Skeletal muscle tissue (tissue), 4 donors: ENCODE measurements around the gene SNAPC2. TPM values are rescaled to one million over a fixed set of nuclear protein-coding genes. Genes with fewer than 3 reads are reported as not detected.

ENCODE experiments used
- H3K27ac ChIP-seq: one replicate; pipeline ENCODE4 v1.7.0; 2013; ENCODE audit warnings: mild to moderate bottlenecking, low read depth, low read length, inconsistent platforms
- H3K27me3 ChIP-seq, 3 donors: one replicate each; pipeline ENCODE4 v1.7.0; 2013; ENCODE audit warnings: low read length in 3 of 3; ENCODE audit not compliant: control insufficient read depth in 3 of 3, insufficient read depth in 3 of 3
- H3K36me3 ChIP-seq, 3 donors: one replicate each; pipeline ENCODE4 v1.7.0; 2013; ENCODE audit warnings: low read length in 3 of 3; ENCODE audit not compliant: control insufficient read depth in 3 of 3, insufficient read depth in 3 of 3
- H3K4me1 ChIP-seq, 3 donors: one replicate each; pipeline ENCODE4 v1.7.0; 2013; ENCODE audit warnings: low read length in 3 of 3, mild to moderate bottlenecking in 3 of 3; ENCODE audit not compliant: control insufficient read depth in 3 of 3, insufficient read depth in 3 of 3
- H3K4me3 ChIP-seq, 3 donors: one replicate each; pipeline ENCODE4 v1.7.0; 2013; ENCODE audit warnings: low read length in 3 of 3
- H3K9ac ChIP-seq, 3 donors: one replicate each; pipeline ENCODE4 v1.7.0; 2013; ENCODE audit warnings: low read length in 3 of 3, mild to moderate bottlenecking in 3 of 3, moderate library complexity in 2 of 3, low read depth in 1 of 3
- H3K9me3 ChIP-seq, 3 donors: one replicate each; pipeline ENCODE4 v1.7.0; 2013; ENCODE audit warnings: low read length in 3 of 3; ENCODE audit not compliant: control insufficient read depth in 3 of 3
- total RNA-seq: library from RNA; depleted of rRNA; stranded (reverse); fragments of >200 nt; gene quantifications from one replicate; pipeline ENCODE4 v1.2.3, GENCODE V29; 2014
- donor health status: Osteomylitis.

Gene SNAPC2
- total RNA-seq: 6.3 TPM

DNA sequence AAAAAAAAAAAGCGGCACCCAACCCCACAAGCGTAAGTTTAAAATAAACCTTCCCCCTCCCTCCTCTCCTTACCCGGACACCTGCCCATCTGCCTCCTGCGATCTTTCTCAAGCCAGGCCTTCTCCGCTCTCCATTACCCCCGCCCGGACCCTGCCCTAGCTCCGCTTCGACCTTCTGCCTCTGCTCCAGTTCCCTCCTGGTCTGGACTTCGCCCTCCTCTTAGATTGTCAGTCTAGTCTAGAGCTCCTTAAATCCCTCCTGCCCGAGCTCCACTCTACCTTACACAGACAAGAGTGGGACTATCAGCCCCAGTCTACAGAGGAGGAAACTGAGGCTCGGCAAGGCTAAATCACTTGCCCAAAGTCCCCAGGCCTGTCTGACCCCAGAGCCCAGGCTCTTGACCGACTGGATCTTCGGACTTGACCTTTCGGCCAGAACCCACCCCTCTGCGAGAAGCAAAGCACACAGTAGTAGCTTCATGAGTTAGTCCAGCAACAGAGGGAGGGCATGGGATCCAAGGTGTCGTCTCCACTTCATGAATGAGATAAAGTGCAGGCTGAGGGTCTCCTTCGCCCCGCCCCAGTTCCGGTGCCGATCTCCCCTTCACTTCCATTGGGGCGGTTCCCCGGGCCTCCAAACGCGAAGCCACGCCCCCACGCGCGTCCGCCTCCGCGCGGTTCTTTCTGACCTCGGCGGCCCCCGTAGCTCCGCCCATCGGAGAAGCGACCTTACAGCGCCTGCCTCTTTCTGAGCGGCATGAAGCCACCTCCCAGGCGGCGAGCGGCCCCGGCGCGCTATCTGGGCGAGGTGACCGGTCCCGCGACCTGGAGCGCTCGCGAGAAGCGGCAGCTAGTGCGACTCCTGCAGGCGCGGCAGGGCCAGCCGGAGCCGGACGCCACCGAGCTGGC is at the start of gene SNAPC2:
Gene SNAPC2, plus strand, starts transcription at position 729 of the 909 bp plus-strand sequence. Its CDS starts 29 bp downstream, at position 758.
- Histone ChIP-seq H3K36me3 (peaks cover 10 to 13% (median 12%) of the 10 kb centered on the region in 3 donors), H3K9ac (peak within 1 kb of the TSS; percentile 77 to 82 (median 82)), H3K4me1 (peaks cover 32 to 41% (median 38%) of the 10 kb centered on the region in 3 donors), H3K27ac (peak within 1 kb of the TSS; percentile 79), H3K9me3 (no peaks in the 10 kb centered on the region), H3K4me3 (peak within 1 kb of the TSS; percentile 85 to 88 (median 86)), H3K27me3 (peaks cover 20 to 47% (median 29%) of the 10 kb centered on the region in 3 donors)

DNA sequence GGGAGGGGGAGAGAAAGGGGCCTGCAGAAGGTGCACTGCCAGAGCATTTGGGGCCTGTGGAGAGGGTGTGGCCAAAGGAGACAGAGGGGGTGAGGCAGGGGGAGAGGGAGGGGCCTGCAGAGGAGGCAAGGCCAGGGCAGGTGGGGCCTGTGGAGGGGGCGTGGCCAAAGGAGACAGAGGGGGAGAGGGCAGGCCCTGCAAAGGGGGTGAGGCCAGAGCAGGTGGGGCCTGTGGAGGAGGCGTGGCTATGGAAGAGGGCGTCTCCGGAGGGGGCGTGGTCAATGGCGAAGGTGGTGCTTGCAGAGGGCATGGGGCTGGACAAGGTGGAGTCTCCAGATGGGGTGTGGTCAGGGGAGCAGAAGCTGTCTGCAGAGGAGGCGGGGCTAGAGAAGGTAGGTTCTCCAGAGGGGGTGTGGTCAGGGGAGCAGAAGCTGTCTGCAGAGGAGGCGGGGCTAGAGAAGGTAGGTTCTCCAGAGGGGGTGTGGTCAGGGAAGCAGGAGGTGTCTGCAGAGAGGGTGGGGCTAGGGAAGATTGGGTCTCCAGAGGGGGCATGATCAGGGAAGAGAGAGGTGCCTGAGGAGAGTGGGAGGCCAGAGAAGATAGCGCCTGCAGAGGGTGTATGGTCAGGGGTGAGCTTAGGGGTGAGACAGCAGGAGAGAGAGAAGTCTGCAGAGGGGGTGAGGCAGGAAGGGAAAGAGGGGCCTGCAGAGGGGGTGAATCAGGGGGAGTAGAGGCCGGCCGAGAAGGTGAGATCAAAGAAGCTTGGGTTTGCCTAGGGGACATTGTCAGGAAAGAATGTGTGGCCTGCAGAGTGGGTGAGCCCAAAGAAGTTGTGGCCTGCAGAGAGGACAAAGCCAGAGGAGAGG is 49.3 kb upstream of the SNAPC2 start:
- Histone ChIP-seq H3K4me3 (no peak overlapping the region), H3K4me1 (peaks cover 15 to 25% (median 18%) of the 10 kb centered on the region in 3 donors), H3K9ac (no peak overlapping the region), H3K27ac (no peak overlapping the region), H3K36me3 (no peaks in the 10 kb centered on the region), H3K27me3 (peaks cover 40 to 49% (median 47%) of the 10 kb centered on the region in 3 donors), H3K9me3 (no peaks in the 10 kb centered on the region)

DNA sequence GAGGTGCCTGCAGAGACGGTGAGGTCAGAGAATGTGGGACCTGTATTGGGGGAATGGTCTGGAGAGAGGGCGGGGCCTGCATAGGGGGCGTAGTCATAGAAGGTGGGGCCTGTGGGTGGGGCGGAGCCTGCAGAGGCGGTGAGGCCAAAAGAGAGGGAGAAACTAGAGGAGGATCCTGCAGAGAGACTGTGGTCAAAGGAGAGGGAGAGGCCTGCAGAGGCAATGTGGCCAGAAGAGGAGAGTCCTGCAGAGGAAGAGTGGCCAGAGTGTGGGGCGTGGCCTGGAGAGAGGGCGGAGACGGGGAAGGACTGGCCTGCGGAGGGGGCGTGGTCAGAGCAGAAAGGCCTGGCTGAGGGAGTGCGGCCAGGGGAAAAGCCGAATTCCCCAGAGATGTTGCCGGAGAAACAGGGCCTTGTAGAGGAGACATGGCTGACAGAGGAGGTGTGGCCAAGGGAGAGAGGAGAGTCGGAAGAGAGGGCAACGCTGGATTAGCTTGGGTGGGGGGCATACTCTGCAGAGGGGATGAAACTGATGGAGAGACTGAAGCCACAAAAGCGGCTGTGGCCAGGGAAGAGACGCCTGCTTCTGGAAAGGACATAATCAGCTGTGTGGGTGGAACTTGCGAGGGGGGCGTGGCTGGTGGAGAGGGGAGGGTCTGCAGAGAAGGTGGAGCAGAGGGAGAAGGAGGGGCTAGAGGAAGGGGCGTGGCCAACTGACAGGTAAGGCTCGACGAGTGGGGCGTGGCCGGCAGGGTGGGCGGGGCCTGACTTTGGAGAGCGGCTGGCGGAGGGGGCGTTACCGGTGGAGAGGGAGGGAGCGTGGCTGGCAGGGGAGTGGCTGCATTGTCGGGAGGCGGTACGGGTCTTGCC is 48.5 kb upstream of the SNAPC2 start:
- H3K9ac ChIP-seq: peak overlapping the region in 1 of 3 donors; percentile 25

GRCh38 chr19:7872306-7873204 is 47.6 kb upstream of the SNAPC2 start:
- H3K9ac ChIP-seq: no peak overlapping the region
- H3K9me3 ChIP-seq: no peaks in the 10 kb centered on the region
- no peaks in the 10 kb centered on the region for H3K36me3 ChIP-seq
- peaks cover 15 to 25% (median 18%) of the 10 kb centered on the region in 3 donors for H3K4me1 ChIP-seq
- peaks cover 35 to 44% (median 38%) of the 10 kb centered on the region in 3 donors for H3K27me3 ChIP-seq
- no peak overlapping the region for H3K27ac ChIP-seq
- peak overlapping the region in 1 of 3 donors; percentile 57 for H3K4me3 ChIP-seq

More for the DNA sequence above, 48.5 kb upstream of the SNAPC2 start:
- Histone ChIP-seq H3K4me1 (peaks cover 15 to 25% (median 18%) of the 10 kb centered on the region in 3 donors), H3K27me3 (peaks cover 43 to 49% (median 45%) of the 10 kb centered on the region in 3 donors), H3K36me3 (no peaks in the 10 kb centered on the region), H3K9me3 (no peaks in the 10 kb centered on the region), H3K27ac (no peak overlapping the region), H3K4me3 (peak overlapping the region; percentile 22 to 57 (median 54))

- H3K9ac ChIP-seq: no peak overlapping the region
- H3K4me3 ChIP-seq: no peak overlapping the region
- peaks cover 15 to 25% (median 16%) of the 10 kb centered on the region in 3 donors for H3K4me1 ChIP-seq
- H3K27ac ChIP-seq: no peak overlapping the region
- H3K9me3 ChIP-seq: no peaks in the 10 kb centered on the region
- H3K27me3 ChIP-seq: peaks cover 31 to 41% (median 35%) of the 10 kb centered on the region in 3 donors
- no peaks in the 10 kb centered on the region for H3K36me3 ChIP-seq
Observed at GRCh38 chr19:7873304-7874075, 46.6 kb upstream of the SNAPC2 start.

DNA sequence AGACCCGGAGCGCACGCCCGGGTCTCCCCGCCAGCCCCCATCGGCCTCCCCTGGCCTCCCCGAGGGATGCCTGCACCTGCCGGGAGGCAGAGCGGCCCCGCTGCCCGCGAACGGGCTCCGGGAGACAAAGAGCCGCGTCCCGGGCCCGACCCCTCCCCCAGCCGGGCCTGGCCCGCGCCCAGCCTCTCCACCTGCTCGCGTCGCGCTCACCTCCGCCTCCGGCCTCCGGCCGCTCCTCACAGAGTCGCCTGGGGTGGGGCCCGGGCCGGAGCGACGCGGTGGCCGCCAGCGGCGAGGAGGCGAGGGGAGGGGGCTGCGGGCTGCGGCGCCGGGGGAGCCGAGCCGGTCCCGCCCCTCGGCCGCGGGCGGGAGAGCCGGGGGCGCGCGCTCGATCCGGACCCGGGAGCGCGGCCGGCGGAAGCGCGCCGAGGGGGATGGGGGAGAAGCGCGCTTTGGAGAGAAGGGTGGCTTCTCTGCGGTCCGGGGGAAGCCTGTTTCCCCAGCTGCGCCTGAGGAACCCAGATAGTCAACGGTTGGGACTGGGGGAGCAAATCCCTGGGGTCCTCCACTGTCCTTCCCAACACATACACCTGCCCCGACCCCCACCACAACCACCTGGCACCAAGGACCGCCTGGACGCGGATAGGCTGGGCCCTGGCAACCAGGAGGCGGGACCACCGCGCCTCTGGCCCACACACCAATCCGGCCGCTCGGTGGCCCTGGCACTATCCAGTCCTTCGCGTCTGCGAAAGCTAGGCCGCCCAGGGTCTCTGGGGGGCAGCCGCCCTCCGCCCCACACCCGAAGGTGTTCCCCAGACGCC is 45.9 kb upstream of the SNAPC2 start, which contains the start of gene PRR36:
Gene PRR36, minus strand, starts transcription at position 315 of the 821 bp plus-strand sequence. CDS start 701 bp downstream, outside the sequence.
- peak within 1 kb of the TSS in 1 of 3 donors; percentile 29 for H3K4me3 ChIP-seq
- peaks cover 9 to 19% (median 10%) of the 10 kb centered on the region in 3 donors for H3K4me1 ChIP-seq
- no peaks in the 10 kb centered on the region for H3K36me3 ChIP-seq

GRCh38 chr19:7874897-7875273 is 45.3 kb upstream of the SNAPC2 start:
- no peaks in the 10 kb centered on the region for H3K36me3 ChIP-seq
- H3K9ac ChIP-seq: no peak overlapping the region
- no peak overlapping the region for H3K27ac ChIP-seq
- H3K4me1 ChIP-seq: peaks cover 6 to 13% (median 7%) of the 10 kb centered on the region in 3 donors
- no peak overlapping the region for H3K4me3 ChIP-seq
- H3K27me3 ChIP-seq: peaks cover 29 to 46% (median 35%) of the 10 kb centered on the region in 3 donors
- no peaks in the 10 kb centered on the region for H3K9me3 ChIP-seq

More for the DNA sequence above, 45.9 kb upstream of the SNAPC2 start, which contains the start of gene PRR36:
- H3K27me3 ChIP-seq: peaks cover 27 to 41% (median 35%) of the 10 kb centered on the region in 3 donors
- no peak within 1 kb of the TSS for H3K9ac ChIP-seq
- no peak within 1 kb of the TSS for H3K27ac ChIP-seq
- no peaks in the 10 kb centered on the region for H3K9me3 ChIP-seq
